Testis (tissue), 3 donors: ENCODE data around the gene CCDC134. TPM values are rescaled to one million over a fixed set of nuclear protein-coding genes. Genes with fewer than 3 reads are reported as not detected.

ENCODE experiments used
- DNase-seq: peaks from one replicate; pipeline ENCODE4 v3.0.0-alpha.2; 2019
- H3K27ac ChIP-seq, 2 donors: fragments of 200-600 bp; sonication (generic); one replicate each; pipeline ENCODE4 v1.5.1; 2019
- H3K27me3 ChIP-seq: fragments of 200-600 bp; sonication (generic); one replicate; pipeline ENCODE4 v1.5.1; 2019
- H3K36me3 ChIP-seq: fragments of 200-600 bp; sonication (generic); one replicate; pipeline ENCODE4 v1.5.1; 2017; ENCODE audit warnings: low read depth; ENCODE audit errors: missing control alignments
- H3K4me1 ChIP-seq: fragments of 200-600 bp; sonication (generic); one replicate; pipeline ENCODE4 v1.5.1; 2019
- H3K4me3 ChIP-seq, 2 donors: fragments of 200-600 bp; sonication (generic); one replicate each; pipeline ENCODE4 v1.5.1; 2017 to 2019
- H3K9me3 ChIP-seq: fragments of 200-600 bp; sonication (generic); one replicate; pipeline ENCODE4 v1.5.1; 2017
- POLR2A ChIP-seq: fragments of 450-650 bp; IDR thresholded peaks from one replicate; pipeline ENCODE4 v1.6.1; 2017; ENCODE audit warnings: antibody characterized with exemption, mild to moderate bottlenecking, moderate library complexity
- WGBS, 2 donors: methylation state at CpG; one replicate each; pipeline ENCODE4 v1.1.5; 2018; 5-methylcytosine and 5-hydroxymethylcytosine counted together
- intact Hi-C: fragments of 100-400 bp; cut with DNase I; formaldehyde crosslinking; loops from one replicate; pipeline ENCODE4 v1.15.1; 2023; ENCODE audit warnings: low total_unique reads
- polyA plus RNA-seq: library from polyadenylated mRNA; stranded (reverse); fragments of 350-450 nt; fragmentation: Illumina TruSeq; extraction: RNeasy Lipid Tissue Mini Kit (QIAGEN cat#74804); gene quantifications from one replicate; pipeline ENCODE4 v1.2.3, GENCODE V29; 2014; ENCODE audit warnings: low read depth, low replicate concordance; ENCODE audit not compliant: insufficient read depth
- total RNA-seq, 2 donors: library from RNA; depleted of rRNA; stranded (reverse); fragments of >200 nt; gene quantifications; one replicate each; pipeline ENCODE4 v1.2.3, GENCODE V29; 2016
- TF ChIP-seq, protein P1 (sequence below), 3 experiments: fragments of 450-650 bp in 2 of 3; fragments of 200-600 bp in 1 of 3; sonication (generic) in 1 of 3; IDR thresholded peaks; one replicate each; pipeline ENCODE4 v1.5.1; 2016 to 2019; ENCODE audit warnings: antibody characterized with exemption in 3 of 3, mild to moderate bottlenecking in 2 of 3, moderate library complexity in 1 of 3

Gene CCDC134
- total and polyA plus RNA-seq, 3 donors from 2014 or later: 12.8 to 20.8 (median 15.6) TPM

DNA sequence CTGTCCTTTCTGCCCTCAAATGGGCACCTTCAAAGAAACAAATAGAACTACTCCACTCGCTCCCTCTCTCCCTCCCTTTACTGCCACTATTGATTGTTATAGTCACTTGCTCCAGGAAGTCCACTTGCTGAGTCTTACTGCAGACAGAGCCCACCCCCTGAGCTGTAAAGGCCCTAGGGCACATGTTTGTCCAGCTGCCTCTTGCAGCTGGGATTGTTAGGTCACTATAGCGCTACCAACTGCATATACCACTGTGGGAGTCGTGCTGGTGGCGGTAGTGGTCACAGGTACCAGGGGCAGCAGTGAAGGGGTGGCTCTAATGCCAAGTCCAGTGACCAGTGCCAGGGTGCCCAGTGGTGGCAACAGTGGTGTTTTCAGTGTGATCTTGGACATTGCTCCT, 28.0 kb downstream of the CCDC134 start:
- TF ChIP-seq, protein P1, sequence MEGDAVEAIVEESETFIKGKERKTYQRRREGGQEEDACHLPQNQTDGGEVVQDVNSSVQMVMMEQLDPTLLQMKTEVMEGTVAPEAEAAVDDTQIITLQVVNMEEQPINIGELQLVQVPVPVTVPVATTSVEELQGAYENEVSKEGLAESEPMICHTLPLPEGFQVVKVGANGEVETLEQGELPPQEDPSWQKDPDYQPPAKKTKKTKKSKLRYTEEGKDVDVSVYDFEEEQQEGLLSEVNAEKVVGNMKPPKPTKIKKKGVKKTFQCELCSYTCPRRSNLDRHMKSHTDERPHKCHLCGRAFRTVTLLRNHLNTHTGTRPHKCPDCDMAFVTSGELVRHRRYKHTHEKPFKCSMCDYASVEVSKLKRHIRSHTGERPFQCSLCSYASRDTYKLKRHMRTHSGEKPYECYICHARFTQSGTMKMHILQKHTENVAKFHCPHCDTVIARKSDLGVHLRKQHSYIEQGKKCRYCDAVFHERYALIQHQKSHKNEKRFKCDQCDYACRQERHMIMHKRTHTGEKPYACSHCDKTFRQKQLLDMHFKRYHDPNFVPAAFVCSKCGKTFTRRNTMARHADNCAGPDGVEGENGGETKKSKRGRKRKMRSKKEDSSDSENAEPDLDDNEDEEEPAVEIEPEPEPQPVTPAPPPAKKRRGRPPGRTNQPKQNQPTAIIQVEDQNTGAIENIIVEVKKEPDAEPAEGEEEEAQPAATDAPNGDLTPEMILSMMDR (IDR thresholded peaks at IDR 0.05): no peak
- TF ChIP-seq POLR2A: no peak
- no peak for DNase-seq
- Histone ChIP-seq H3K36me3 (no peaks in the 10 kb centered on the region), H3K9me3 (no peaks in the 10 kb centered on the region), H3K4me1 (peaks cover 22% of the 10 kb centered on the region), H3K4me3 (no peak overlapping the region), H3K27ac (no peak overlapping the region), H3K27me3 (no peaks in the 10 kb centered on the region)
- 91 to 95% methylated on average over 4 of the region's 4 CpGs for WGBS, 2 donors
- intact Hi-C loops: no loop called here

DNA sequence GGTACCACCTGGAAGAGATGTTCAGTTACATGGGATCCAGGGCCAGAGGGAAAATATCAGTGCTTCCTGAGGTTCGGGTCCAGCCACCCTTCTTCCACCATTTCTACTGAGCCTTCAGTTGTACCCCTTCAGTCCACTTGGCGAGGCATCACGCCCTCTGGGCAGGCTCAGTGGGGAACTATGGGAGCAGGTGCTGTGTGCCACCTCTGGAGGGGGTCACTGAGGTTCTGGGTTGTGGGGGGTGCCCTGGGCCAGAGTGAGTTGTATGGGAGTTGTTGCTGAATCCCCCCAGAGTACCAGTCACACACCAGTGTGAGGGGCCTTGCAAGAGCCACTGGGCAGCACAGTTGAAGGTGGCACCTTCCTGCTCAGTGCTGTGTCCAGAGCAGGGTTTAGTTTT, 29.7 kb downstream of the CCDC134 start:
- H3K4me3 ChIP-seq: no peak overlapping the region
- no peak overlapping the region for H3K27ac ChIP-seq
- H3K9me3 ChIP-seq: no peaks in the 10 kb centered on the region
- TF ChIP-seq, protein P1 (IDR thresholded peaks at IDR 0.05): no peak
- no peak for TF ChIP-seq POLR2A
- intact Hi-C loops: no loop called here
- no peaks in the 10 kb centered on the region for H3K27me3 ChIP-seq
- 98% methylated on average over 3 of the region's 3 CpGs; no CpG with 5 or more reads in 1 of the 2 donors for WGBS, 2 donors
- H3K36me3 ChIP-seq: no peaks in the 10 kb centered on the region
- DNase-seq: no peak
- H3K4me1 ChIP-seq: peaks cover 31% of the 10 kb centered on the region

DNA sequence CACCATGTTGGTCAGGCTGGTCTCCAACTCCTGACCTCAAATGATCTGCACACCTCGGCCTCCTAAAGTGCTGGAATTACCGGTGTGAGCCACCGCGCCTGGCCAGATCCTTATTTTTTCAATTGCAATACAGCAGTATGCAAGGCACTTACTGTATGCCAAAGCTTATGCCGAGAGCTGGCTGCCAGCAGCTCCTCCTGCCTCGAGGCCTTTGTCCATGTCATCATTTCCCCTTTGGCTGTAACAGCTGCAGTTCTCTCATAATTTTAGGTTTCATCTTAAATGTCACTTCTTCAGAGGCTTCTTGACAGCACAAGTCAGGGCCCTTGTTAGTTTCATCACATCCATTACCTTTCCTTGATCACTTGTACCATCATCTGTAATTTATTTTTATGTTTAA, 30.9 kb downstream of the CCDC134 start:
- Histone ChIP-seq H3K4me1 (peaks cover 18% of the 10 kb centered on the region), H3K27me3 (no peaks in the 10 kb centered on the region), H3K36me3 (no peaks in the 10 kb centered on the region), H3K4me3 (no peak overlapping the region), H3K27ac (no peak overlapping the region), H3K9me3 (no peaks in the 10 kb centered on the region)
- TF ChIP-seq, protein P1 (IDR thresholded peaks at IDR 0.05): no peak
- DNase-seq: no peak
- intact Hi-C loops: no loop called here
- 77 to 80% methylated on average over 6 of the region's 6 CpGs for WGBS, 2 donors

DNA sequence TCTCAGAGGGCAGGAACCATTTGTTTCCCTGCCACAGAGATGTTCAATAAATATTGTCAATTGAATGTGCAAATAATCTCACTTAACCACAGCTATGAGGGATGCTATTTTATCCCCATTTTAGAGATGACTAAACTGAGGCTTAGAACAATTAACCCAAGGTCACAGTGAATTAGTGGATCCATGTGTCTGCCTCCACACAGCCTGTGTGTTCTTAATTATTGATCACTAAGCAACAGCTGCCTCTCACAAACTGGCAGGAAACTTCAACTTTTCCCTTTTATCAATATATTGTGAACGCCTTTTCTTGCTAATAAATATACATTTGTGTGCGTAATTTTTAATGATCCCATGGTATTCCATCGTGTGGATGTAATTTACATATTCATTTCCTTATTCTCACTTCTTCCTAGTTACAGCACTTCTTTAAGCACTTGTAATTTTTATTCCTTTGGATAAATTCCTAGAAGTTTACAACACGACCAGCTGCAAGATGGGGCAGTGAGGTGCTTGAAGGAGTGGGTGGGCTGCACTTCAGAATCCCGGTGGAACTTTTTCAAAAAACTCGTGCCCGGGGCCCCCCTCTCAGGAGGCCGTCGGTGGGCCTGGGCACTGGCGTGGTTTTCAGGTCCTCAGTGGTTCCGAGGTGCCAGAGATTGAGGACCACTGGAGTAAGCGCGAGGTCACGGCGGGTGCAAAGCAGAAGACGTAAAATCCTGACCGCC, 31.5 kb downstream of the CCDC134 start:
- peak overlapping the region; percentile 87 to 96 for H3K4me3 ChIP-seq
- H3K27me3 ChIP-seq: no peaks in the 10 kb centered on the region
- no peak for DNase-seq
- H3K9me3 ChIP-seq: no peaks in the 10 kb centered on the region
- WGBS, 2 donors: 7 to 21% methylated on average over 9 to 17 of the region's 17 CpGs
- H3K27ac ChIP-seq: peak overlapping the region; percentile 98
- peaks cover 12% of the 10 kb centered on the region for H3K4me1 ChIP-seq
- TF ChIP-seq, protein P1 (IDR thresholded peaks at IDR 0.05): no peak
- TF ChIP-seq POLR2A: no peak
- H3K36me3 ChIP-seq: no peaks in the 10 kb centered on the region
- intact Hi-C loops: no loop called here
